Measurements from ENCODE around the gene PCDHGB5. TPM values are rescaled to one million over a fixed set of nuclear protein-coding genes. Genes with fewer than 3 reads are reported as not detected.
"Not testable (repeated sequence)": the region's sequence is repeated elsewhere in the genome, so short reads cannot be mapped to it uniquely, and the experiment has no call there.

The PCDHGB5 gene
- total RNA-seq, 2 experiments from 2014 or later, result 0.12 TPM; not detected in 1

- intact Hi-C loops (cut with micrococcal nuclease), result loop anchor here (5.0 kb wide), 1 partner anchor 36 kb away; the partner anchor contains the start of genes PCDHGA6 and PCDHGB3
- not testable (repeated sequence) for H3K4me1 Mint-ChIP-seq (ENCODE audit: low read depth); H3K27ac Mint-ChIP-seq
- peaks cover 19% of the 10 kb centered on the region for H3K9me3 Mint-ChIP-seq
- peaks cover 66% of the 10 kb centered on the region for H3K27me3 Mint-ChIP-seq (ENCODE audit: low read depth)
- peak within 1 kb of the TSS; percentile 48 for H3K4me3 Mint-ChIP-seq
- peak; percentile 51 for DNase-seq
- peaks cover 14% of the 10 kb centered on the region for H3K36me3 Mint-ChIP-seq (ENCODE audit: low read depth)
- CTCF ChIA-PET, result interaction anchor here (0.7 to 2.0 kb wide), 6 partner anchors 9 to 156 kb away, joined by 3 to 9 read pairs (median 4); partner anchors contain the start of genes PCDHGA11, PCDHGB7, PCDHGC3 and TAF7
Observed at GRCh38 chr5:141407790-141408505, 10.2 kb downstream of the PCDHGB5 start, which contains the start of gene PCDHGB6. Gene PCDHGB6, plus strand, starts transcription at chr5:141408021. Its CDS starts 182 bp downstream, at chr5:141408203.

DNA sequence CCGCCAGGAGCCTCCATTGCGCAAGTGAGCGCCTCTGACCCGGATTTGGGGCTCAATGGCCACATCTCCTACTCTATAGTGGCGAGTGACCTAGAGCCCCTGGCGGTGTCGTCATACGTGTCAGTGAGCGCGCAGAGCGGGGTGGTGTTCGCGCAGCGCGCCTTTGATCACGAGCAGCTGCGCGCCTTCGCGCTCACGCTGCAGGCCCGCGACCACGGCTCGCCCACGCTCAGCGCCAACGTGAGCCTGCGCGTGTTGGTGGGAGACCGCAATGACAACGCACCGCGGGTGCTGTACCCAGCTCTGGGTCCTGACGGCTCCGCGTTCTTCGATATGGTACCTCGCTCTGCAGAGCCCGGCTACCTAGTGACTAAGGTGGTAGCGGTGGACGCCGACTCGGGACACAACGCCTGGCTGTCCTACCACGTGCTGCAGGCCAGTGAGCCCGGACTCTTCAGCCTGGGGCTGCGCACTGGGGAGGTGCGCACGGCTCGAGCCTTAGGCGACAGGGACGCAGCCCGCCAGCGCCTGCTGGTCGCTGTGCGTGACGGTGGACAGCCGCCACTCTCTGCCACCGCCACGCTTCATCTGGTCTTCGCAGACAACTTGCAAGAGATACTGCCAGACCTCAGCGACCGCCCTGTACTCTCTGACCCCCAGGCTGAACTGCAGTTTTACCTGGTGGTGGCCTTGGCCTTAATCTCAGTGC is 12.0 kb downstream of the PCDHGB5 start:
- Mint-ChIP-seq H3K4me3 (no peak overlapping the region), H3K9me3 (peaks cover 17% of the 10 kb centered on the region), H3K27ac (no peak overlapping the region), H3K4me1 (ENCODE audit: low read depth) (peaks cover 14% of the 10 kb centered on the region), H3K36me3 (ENCODE audit: low read depth) (peaks cover 17% of the 10 kb centered on the region), H3K27me3 (ENCODE audit: low read depth) (peaks cover 69% of the 10 kb centered on the region)
- intact Hi-C loops (cut with micrococcal nuclease), result loop anchor here (5.0 to 10.0 kb wide), 3 partner anchors 37 to 465 kb away; partner anchors contain the start of genes DIAPH1, PCDH1, PCDHGA6 and PCDHGB3
- no peak for DNase-seq
- CTCF ChIA-PET, result interaction anchor here (0.5 kb wide), 1 partner anchor 12 kb away, joined by 3 read pairs; the partner anchor contains the start of gene PCDHGB5

- H3K4me1 Mint-ChIP-seq (ENCODE audit: low read depth), result peaks cover 14% of the 10 kb centered on the region
- H3K27ac Mint-ChIP-seq, result no peak overlapping the region
- H3K36me3 Mint-ChIP-seq (ENCODE audit: low read depth), result peaks cover 23% of the 10 kb centered on the region
- DNase-seq, result no peak
- no peak overlapping the region for H3K4me3 Mint-ChIP-seq
- CTCF ChIA-PET, result interaction anchor here (0.6 to 2.7 kb wide), 6 partner anchors 8 to 101 kb away, joined by 3 to 14 read pairs (median 4); partner anchors contain the start of gene PCDHGA11
- intact Hi-C loops (cut with micrococcal nuclease), result loop anchor here (5.0 to 10.0 kb wide), 2 partner anchors 206 to 463 kb away; partner anchors contain the start of genes DIAPH1 and PCDH1
- peaks cover 68% of the 10 kb centered on the region for H3K27me3 Mint-ChIP-seq (ENCODE audit: low read depth)
- peaks cover 17% of the 10 kb centered on the region for H3K9me3 Mint-ChIP-seq
Observed at GRCh38 chr5:141411575-141411974, 13.8 kb downstream of the PCDHGB5 start.

DNA sequence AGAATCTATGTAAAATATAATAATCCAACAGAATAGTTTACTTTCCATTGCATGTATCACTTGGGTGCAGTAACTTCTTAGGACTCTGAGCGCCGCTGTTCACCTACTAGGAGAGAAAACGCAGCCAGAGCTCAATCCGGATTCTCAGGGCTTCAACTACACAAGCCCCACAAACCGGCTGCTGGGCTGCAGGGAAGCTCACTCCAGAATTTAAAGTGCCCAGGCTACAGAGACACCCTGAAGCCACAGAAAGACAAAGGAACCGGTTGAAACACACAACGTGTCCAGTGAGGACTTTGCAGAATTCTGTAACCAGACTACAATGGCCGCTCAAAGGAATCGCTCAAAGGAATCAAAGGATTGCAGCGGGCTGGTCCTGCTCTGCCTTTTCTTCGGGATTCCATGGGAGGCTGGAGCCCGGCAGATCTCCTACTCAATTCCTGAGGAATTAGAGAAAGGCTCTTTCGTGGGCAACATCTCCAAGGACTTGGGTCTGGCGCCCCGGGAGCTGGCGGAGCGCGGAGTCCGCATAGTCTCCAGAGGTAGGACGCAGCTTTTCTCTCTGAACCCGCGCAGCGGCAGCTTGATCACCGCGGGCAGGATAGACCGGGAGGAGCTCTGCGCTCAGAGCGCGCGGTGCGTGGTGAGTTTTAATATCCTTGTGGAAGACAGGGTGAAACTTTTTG is 15.2 kb downstream of the PCDHGB5 start, which contains the start of gene PCDHGA10:
PCDHGA10 (plus strand) TSS at position 134 of the 686 bp plus-strand sequence; CDS start at position 323, 189 bp downstream.
- CTCF ChIA-PET, result interaction anchor here (0.6 to 7.2 kb wide), 30 partner anchors 8 to 191 kb away, joined by 3 to 45 read pairs (median 4); partner anchors contain the start of genes PCDHGA11, PCDHGA12, PCDHGA5 and PCDHGA9
- Mint-ChIP-seq H3K9me3 (peaks cover 20% of the 10 kb centered on the region), H3K27ac (no peak within 1 kb of the TSS), H3K36me3 (ENCODE audit: low read depth) (peaks cover 25% of the 10 kb centered on the region), H3K27me3 (ENCODE audit: low read depth) (peaks cover 69% of the 10 kb centered on the region), H3K4me1 (ENCODE audit: low read depth) (peaks cover 16% of the 10 kb centered on the region), H3K4me3 (peak within 1 kb of the TSS; percentile 78)
- intact Hi-C loops (cut with micrococcal nuclease), result loop anchor here (1.0 to 10.0 kb wide), 6 partner anchors 92 to 462 kb away; partner anchors contain the start of genes DIAPH1, PCDH1 and TAF7
- DNase-seq, result peak; percentile 73

GRCh38 chr5:141413540-141414069 is 15.9 kb downstream of the PCDHGB5 start:
- H3K4me3 Mint-ChIP-seq, result peak overlapping the region; percentile 78
- intact Hi-C loops (cut with micrococcal nuclease), result loop anchor here (1.0 to 10.0 kb wide), 5 partner anchors 93 to 461 kb away; partner anchors contain the start of genes DIAPH1, PCDH1 and TAF7
- peaks cover 22% of the 10 kb centered on the region for H3K9me3 Mint-ChIP-seq
- H3K36me3 Mint-ChIP-seq (ENCODE audit: low read depth), result peaks cover 30% of the 10 kb centered on the region
- H3K27me3 Mint-ChIP-seq (ENCODE audit: low read depth), result peaks cover 69% of the 10 kb centered on the region
- CTCF ChIA-PET, result interaction anchor here (0.6 to 7.2 kb wide), 26 partner anchors 8 to 153 kb away, joined by 3 to 45 read pairs (median 5); partner anchors contain the start of genes PCDHGA11, PCDHGA12, PCDHGA5 and PCDHGA9
- no peak overlapping the region for H3K27ac Mint-ChIP-seq
- no peak for DNase-seq
- H3K4me1 Mint-ChIP-seq (ENCODE audit: low read depth), result peaks cover 16% of the 10 kb centered on the region

DNA sequence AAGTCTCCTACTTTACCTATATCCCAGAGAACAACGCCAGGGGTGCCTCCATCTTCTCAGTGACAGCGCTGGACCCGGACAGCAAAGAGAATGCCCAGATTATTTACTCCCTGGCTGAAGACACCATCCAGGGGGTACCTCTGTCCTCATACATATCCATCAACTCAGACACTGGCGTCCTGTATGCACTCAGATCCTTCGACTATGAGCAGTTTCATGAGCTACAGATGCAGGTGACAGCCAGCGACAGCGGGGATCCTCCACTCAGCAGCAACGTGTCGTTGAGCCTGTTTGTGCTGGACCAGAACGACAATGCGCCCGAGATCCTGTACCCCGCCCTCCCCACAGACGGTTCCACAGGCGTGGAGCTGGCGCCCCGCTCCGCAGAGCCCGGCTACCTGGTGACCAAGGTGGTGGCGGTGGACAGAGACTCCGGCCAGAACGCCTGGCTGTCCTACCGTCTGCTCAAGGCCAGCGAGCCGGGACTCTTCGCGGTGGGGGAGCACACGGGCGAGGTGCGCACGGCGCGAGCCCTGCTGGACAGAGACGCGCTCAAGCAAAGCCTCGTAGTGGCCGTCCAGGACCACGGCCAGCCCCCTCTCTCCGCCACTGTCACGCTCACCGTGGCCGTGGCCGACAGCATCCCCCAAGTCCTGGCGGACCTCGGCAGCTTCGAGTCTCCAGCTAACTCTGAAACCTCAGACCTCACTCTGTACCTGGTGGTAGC is 17.0 kb downstream of the PCDHGB5 start:
- CTCF ChIA-PET, result interaction anchor here (0.8 to 7.2 kb wide), 7 partner anchors 16 to 149 kb away, joined by 3 to 45 read pairs (median 5); partner anchors contain the start of gene PCDHGA12

GRCh38 chr5:141415275-141415618 is 17.5 kb downstream of the PCDHGB5 start:
- peaks cover 29% of the 10 kb centered on the region for H3K36me3 Mint-ChIP-seq (ENCODE audit: low read depth)
- intact Hi-C loops (cut with micrococcal nuclease), result loop anchor here (10.0 kb wide), 1 partner anchor 460 kb away; the partner anchor contains the start of gene PCDH1
- CTCF ChIA-PET, result interaction anchor here (0.7 to 7.2 kb wide), 3 partner anchors 15 to 152 kb away, joined by 3 to 45 read pairs (median 4); partner anchors contain the start of gene PCDHGA12
- not testable (repeated sequence) for H3K27ac Mint-ChIP-seq, H3K4me3 Mint-ChIP-seq, DNase-seq
- peaks cover 16% of the 10 kb centered on the region for H3K4me1 Mint-ChIP-seq (ENCODE audit: low read depth)
- H3K27me3 Mint-ChIP-seq (ENCODE audit: low read depth), result peaks cover 68% of the 10 kb centered on the region
- peaks cover 22% of the 10 kb centered on the region for H3K9me3 Mint-ChIP-seq

More for the DNA sequence above, 17.0 kb downstream of the PCDHGB5 start:
- not testable (repeated sequence) for DNase-seq, H3K4me3 Mint-ChIP-seq
- H3K9me3 Mint-ChIP-seq, result peaks cover 21% of the 10 kb centered on the region
- peaks cover 16% of the 10 kb centered on the region for H3K4me1 Mint-ChIP-seq (ENCODE audit: low read depth)
- H3K36me3 Mint-ChIP-seq (ENCODE audit: low read depth), result peaks cover 27% of the 10 kb centered on the region
- intact Hi-C loops (cut with micrococcal nuclease), result loop anchor here (5.0 to 10.0 kb wide), 2 partner anchors 203 to 460 kb away; partner anchors contain the start of genes DIAPH1 and PCDH1
- peak overlapping the region; percentile 9 for H3K27ac Mint-ChIP-seq
- peaks cover 70% of the 10 kb centered on the region for H3K27me3 Mint-ChIP-seq (ENCODE audit: low read depth)

GRCh38 chr5:141417494-141418172 is 19.9 kb downstream of the PCDHGB5 start, which contains the start of gene PCDHGB7:
Gene PCDHGB7, plus strand, starts transcription at chr5:141417677. Its CDS starts 183 bp downstream, at chr5:141417860.
- H3K27ac Mint-ChIP-seq, result not testable (repeated sequence)
- CTCF ChIA-PET, result interaction anchor here (0.9 to 7.2 kb wide), 5 partner anchors 9 to 149 kb away, joined by 3 to 45 read pairs (median 7); partner anchors contain the start of gene PCDHGB6
- intact Hi-C loops (cut with micrococcal nuclease), result loop anchor here (1.0 to 10.0 kb wide), 3 partner anchors 13 to 457 kb away; partner anchors contain the start of genes PCDH1 and PCDHGA12
- Mint-ChIP-seq H3K4me1 (ENCODE audit: low read depth) (peaks cover 16% of the 10 kb centered on the region), H3K4me3 (peak within 1 kb of the TSS; percentile 67), H3K9me3 (peaks cover 28% of the 10 kb centered on the region), H3K36me3 (ENCODE audit: low read depth) (peaks cover 33% of the 10 kb centered on the region), H3K27me3 (ENCODE audit: low read depth) (peaks cover 78% of the 10 kb centered on the region)
- peak; percentile 75 for DNase-seq

DNA sequence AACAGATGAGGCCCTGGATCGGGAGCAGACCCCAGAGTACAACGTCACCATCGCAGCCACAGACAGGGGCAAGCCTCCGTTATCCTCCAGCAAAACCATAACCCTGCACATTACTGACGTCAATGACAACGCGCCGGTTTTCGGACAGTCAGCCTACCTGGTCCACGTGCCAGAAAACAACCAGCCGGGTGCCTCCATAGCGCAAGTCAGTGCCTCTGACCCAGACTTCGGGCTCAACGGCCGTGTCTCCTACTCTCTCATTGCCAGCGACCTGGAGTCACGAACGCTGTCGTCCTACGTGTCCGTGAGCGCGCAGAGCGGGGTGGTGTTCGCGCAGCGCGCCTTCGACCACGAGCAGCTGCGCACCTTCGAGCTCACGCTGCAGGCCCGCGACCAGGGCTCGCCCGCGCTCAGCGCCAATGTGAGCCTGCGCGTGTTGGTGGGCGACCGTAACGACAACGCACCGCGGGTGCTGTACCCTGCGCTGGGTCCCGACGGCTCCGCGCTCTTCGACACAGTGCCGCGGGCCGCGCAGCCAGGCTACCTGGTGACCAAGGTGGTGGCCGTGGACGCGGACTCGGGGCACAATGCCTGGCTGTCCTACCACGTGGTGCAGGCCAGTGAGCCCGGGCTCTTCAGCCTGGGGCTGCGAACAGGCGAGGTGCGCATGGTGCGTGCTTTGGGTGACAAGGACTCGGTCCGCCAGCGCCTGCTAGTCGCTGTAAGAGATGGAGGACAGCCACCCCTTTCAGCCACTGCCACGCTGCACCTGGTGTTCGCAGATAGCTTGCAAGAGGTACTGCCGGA is 21.5 kb downstream of the PCDHGB5 start:
- peaks cover 7% of the 10 kb centered on the region for H3K4me1 Mint-ChIP-seq (ENCODE audit: low read depth)
- H3K27ac Mint-ChIP-seq, result peak overlapping the region; percentile 2
- no peak overlapping the region for H3K4me3 Mint-ChIP-seq
- H3K27me3 Mint-ChIP-seq (ENCODE audit: low read depth), result peaks cover 73% of the 10 kb centered on the region
- peaks cover 32% of the 10 kb centered on the region for H3K9me3 Mint-ChIP-seq
- DNase-seq, result no peak
- H3K36me3 Mint-ChIP-seq (ENCODE audit: low read depth), result peaks cover 31% of the 10 kb centered on the region
- CTCF ChIA-PET, result interaction anchor here (0.6 to 7.2 kb wide), 3 partner anchors 94 to 145 kb away, joined by 3 to 45 read pairs (median 13); no protein-coding TSS in a partner anchor
- intact Hi-C loops (cut with micrococcal nuclease), result loop anchor here (10.0 kb wide), 1 partner anchor 456 kb away; the partner anchor contains the start of gene PCDH1

Measured in activated naive CD4-positive, alpha-beta T cell treated with anti-CD3 and anti-CD28 coated beads for 36 hours (primary cell).